HCT116 (cell line): ENCODE results near the gene KRIT1.
A peak's percentile ranks its signal among the peaks of the same experiment; 100 is the strongest.

Experiments
- CTCF ChIP-seq, 3 experiments: fragments of 200-600 bp in 1 of 3; sonication (generic) in 1 of 3; IDR thresholded peaks in 2 of 3; conservative IDR thresholded peaks in 1 of 3; 2 replicates each; pipeline ENCODE4 v1.5.1; 2012 to 2017; ENCODE audit warnings: low read depth in 2 of 3, low read length in 2 of 3, antibody characterized with exemption in 1 of 3, borderline replicate concordance in 1 of 3, control low read depth in 1 of 3, mild to moderate bottlenecking in 1 of 3, mixed read lengths in 1 of 3, mixed run types in 1 of 3, moderate library complexity in 1 of 3; ENCODE audit not compliant: insufficient read depth in 1 of 3
- EGR1 ChIP-seq: IDR thresholded peaks from 2 replicates; pipeline ENCODE4 v1.6.1; 2012; ENCODE audit warnings: low read depth
- EZH2 ChIP-seq: fragments of 200-600 bp; sonication (generic); IDR thresholded peaks from 2 replicates; pipeline ENCODE4 v1.6.1; 2017; ENCODE audit warnings: antibody characterized with exemption, mixed run types
- MAX ChIP-seq: IDR thresholded peaks from 2 replicates; pipeline ENCODE4 v1.6.1; 2012
- POLR2A ChIP-seq: IDR thresholded peaks from 2 replicates; pipeline ENCODE4 v1.7.0; 2011; ENCODE audit warnings: borderline replicate concordance; ENCODE audit not compliant: insufficient read depth, insufficient read length; ENCODE audit errors: extremely low read depth
- POLR2AphosphoS5 ChIP-seq: IDR thresholded peaks from 2 replicates; pipeline ENCODE4 v1.6.1; 2011; ENCODE audit warnings: mild to moderate bottlenecking, low read depth, low read length, moderate library complexity
- RAD21 ChIP-seq: IDR thresholded peaks from 2 replicates; pipeline ENCODE4 v1.6.1; 2012; ENCODE audit warnings: low read depth, mild to moderate bottlenecking
- SIN3A ChIP-seq: IDR thresholded peaks from 2 replicates; pipeline ENCODE4 v1.6.1; 2012; ENCODE audit warnings: low read depth
- YY1 ChIP-seq: IDR thresholded peaks from 2 replicates; pipeline ENCODE4 v1.6.1; 2011; ENCODE audit warnings: low read length, low read depth, moderate library complexity, mild to moderate bottlenecking; ENCODE audit not compliant: insufficient replicate concordance; ENCODE audit errors: extremely low read depth

GRCh38 chr7:92200791-92201190 is 44.9 kb downstream of the KRIT1 start:
- TF ChIP-seq CTCF (IDR thresholded peaks at IDR 0.05 in 2 of 3, conservative IDR thresholded peaks at IDR 0.05 in 1 of 3; ENCODE audit: borderline replicate concordance in 1 of 3, insufficient read depth in 1 of 3, low read depth in 2 of 3, low read length in 2 of 3) (0 out of 6 replicates have a peak, but pooled peaks of 1 of the 3 experiments have one; percentile 7), EZH2 (no peak), EGR1 (no peak), YY1 (no peak), POLR2A (no peak), SIN3A (no peak), MAX (no peak), POLR2AphosphoS5 (no peak), RAD21 (peak; percentile 37)
